ENCODE measurements around the gene RIPPLY3. TPM values are rescaled to one million over a fixed set of nuclear protein-coding genes. Genes with fewer than 3 reads are reported as not detected.

Gene RIPPLY3
- polyA plus RNA-seq, 1 donor (not counting 4 experiments of a cell fraction or from before 2014, with no cell fraction given) = 0.05 TPM

GRCh38 chr21:37009740-37010341, 3.3 kb downstream of the RIPPLY3 start:
- Histone ChIP-seq H3K36me3 (ENCODE audit: control insufficient read depth in 2 of 2, extremely low read depth in 1 of 2, insufficient read depth in 2 of 2, low read length in 2 of 2) (no peaks in the 10 kb centered on the region), H3K9me1 (ENCODE audit: control insufficient read depth, extremely low read depth, insufficient read depth, low read length) (no peaks in the 10 kb centered on the region), H3K4me1 (ENCODE audit: control insufficient read depth, extremely low read depth, insufficient read depth, low read length) (peaks cover 4% of the 10 kb centered on the region), H3K4me2 (ENCODE audit: control insufficient read depth, extremely low read depth, insufficient read depth, low read depth, low read length) (peak overlapping the region; percentile 83), H4K20me1 (ENCODE audit: control insufficient read depth, extremely low read depth, insufficient read depth, low read length) (no peaks in the 10 kb centered on the region), H3K79me2 (ENCODE audit: control insufficient read depth, insufficient read depth, low read length) (no peaks in the 10 kb centered on the region), H3K9me3 (ENCODE audit: control insufficient read depth, low read depth, low read length) (no peaks in the 10 kb centered on the region), H3K27me3 (ENCODE audit: control insufficient read depth, extremely low read depth, insufficient read depth, low read length) (peaks cover 23% of the 10 kb centered on the region), H2AFZ (ENCODE audit: control insufficient read depth, low read length) (peak overlapping the region; percentile 87), H3K9ac (ENCODE audit: control insufficient read depth, extremely low read depth, insufficient read depth, low read length) (peak overlapping the region; percentile 28), H3K4me3 (ENCODE audit: control insufficient read depth in 2 of 3, extremely low read depth in 1 of 3, insufficient read depth in 2 of 3, low read depth in 1 of 3, low read length in 3 of 3) (peak overlapping the region in 2 of 3 experiments; percentile 57 to 60), H3K27ac (ENCODE audit: control insufficient read depth, insufficient read depth, low read length) (no peak overlapping the region)
- TF ChIP-seq CTCF (optimal IDR thresholded peaks at IDR 0.05 in 1 of 3, IDR thresholded peaks at IDR 0.05 in 1 of 3, conservative IDR thresholded peaks at IDR 0.05 in 1 of 3; ENCODE audit: extremely low read depth in 1 of 3, insufficient read depth in 2 of 3, low read length in 3 of 3) (peak; percentile 88 to 94 (median 94)), EZH2 (IDR thresholded peaks at IDR 0.05; ENCODE audit: low read length) (no peak)
- dilution Hi-C loops (cut with MboI; ENCODE audit: extremely low pct_ligation_motif_present, low sequenced_read_pairs) = no loop called here
- peak; percentile 46 for FAIRE-seq
- DNase-seq (ENCODE audit: low read depth, low spot score) = no peak

- Histone ChIP-seq H3K4me3 (ENCODE audit: control insufficient read depth in 2 of 3, extremely low read depth in 1 of 3, insufficient read depth in 2 of 3, low read depth in 1 of 3, low read length in 3 of 3) (no peak overlapping the region), H2AFZ (ENCODE audit: control insufficient read depth, low read length) (no peak overlapping the region), H4K20me1 (ENCODE audit: control insufficient read depth, extremely low read depth, insufficient read depth, low read length) (no peaks in the 10 kb centered on the region), H3K9me1 (ENCODE audit: control insufficient read depth, extremely low read depth, insufficient read depth, low read length) (no peaks in the 10 kb centered on the region), H3K4me2 (ENCODE audit: control insufficient read depth, extremely low read depth, insufficient read depth, low read depth, low read length) (no peak overlapping the region), H3K9me3 (ENCODE audit: control insufficient read depth, low read depth, low read length) (no peaks in the 10 kb centered on the region), H3K4me1 (ENCODE audit: control insufficient read depth, extremely low read depth, insufficient read depth, low read length) (no peaks in the 10 kb centered on the region), H3K27me3 (ENCODE audit: control insufficient read depth, extremely low read depth, insufficient read depth, low read length) (peaks cover 5% of the 10 kb centered on the region), H3K36me3 (ENCODE audit: control insufficient read depth in 2 of 2, extremely low read depth in 1 of 2, insufficient read depth in 2 of 2, low read length in 2 of 2) (no peaks in the 10 kb centered on the region), H3K9ac (ENCODE audit: control insufficient read depth, extremely low read depth, insufficient read depth, low read length) (no peak overlapping the region), H3K79me2 (ENCODE audit: control insufficient read depth, insufficient read depth, low read length) (no peaks in the 10 kb centered on the region), H3K27ac (ENCODE audit: control insufficient read depth, insufficient read depth, low read length) (no peak overlapping the region)
- DNase-seq (ENCODE audit: low read depth, low spot score) = no peak
- FAIRE-seq = no peak
- dilution Hi-C loops (cut with MboI; ENCODE audit: extremely low pct_ligation_motif_present, low sequenced_read_pairs) = no loop called here
- TF ChIP-seq CTCF (optimal IDR thresholded peaks at IDR 0.05 in 1 of 3, IDR thresholded peaks at IDR 0.05 in 1 of 3, conservative IDR thresholded peaks at IDR 0.05 in 1 of 3; ENCODE audit: extremely low read depth in 1 of 3, insufficient read depth in 2 of 3, low read length in 3 of 3) = no peak
- no peak for TF ChIP-seq EZH2 (IDR thresholded peaks at IDR 0.05; ENCODE audit: low read length)
These were observed 11.6 kb downstream of the RIPPLY3 start for GRCh38 chr21:37017951-37018679.

Measured in keratinocyte (primary cell).